HepG2 (cell line): ENCODE measurements around the gene S100A5. TPM values are rescaled to one million over a fixed set of nuclear protein-coding genes. Genes with fewer than 3 reads are reported as not detected.

ENCODE experiments used
- DMAP1 ChIP-seq: IDR thresholded peaks from 2 replicates; pipeline ENCODE4 v1.6.1; 2016
- GABPB1 ChIP-seq: IDR thresholded peaks from 2 replicates; pipeline ENCODE4 v1.6.1; 2016; ENCODE audit warnings: mild to moderate bottlenecking, missing genetic modification reagents, moderate library complexity, missing compliant biosample characterization
- HHEX ChIP-seq: IDR thresholded peaks from 2 replicates; pipeline ENCODE4 v1.6.1; 2016; ENCODE audit warnings: control low read depth
- HMGA1 ChIP-seq: sonication (generic); formaldehyde crosslinking; conservative IDR thresholded peaks from 2 replicates; pipeline ENCODE4 v1.4.0; 2020; ENCODE audit warnings: missing genetic modification reagents
- MED1 ChIP-seq: sonication (generic); formaldehyde crosslinking; IDR thresholded peaks from 2 replicates; pipeline ENCODE4 v1.4.0; 2020; ENCODE audit warnings: missing genetic modification reagents
- MYPOP ChIP-seq: sonication (generic); formaldehyde crosslinking; IDR thresholded peaks from 2 replicates; pipeline ENCODE4 v1.8.1; 2023; ENCODE audit warnings: mild to moderate bottlenecking, moderate library complexity, missing genetic modification reagents
- NCOA1 ChIP-seq: sonication (generic); formaldehyde crosslinking; IDR thresholded peaks from 2 replicates; pipeline ENCODE4 v1.9.0; 2021; ENCODE audit warnings: missing genetic modification reagents
- NRL ChIP-seq: sonication (generic); formaldehyde crosslinking; IDR thresholded peaks from 2 replicates; pipeline ENCODE4 v1.5.0; 2020; ENCODE audit warnings: missing genetic modification reagents, mild to moderate bottlenecking, moderate library complexity, borderline replicate concordance
- PHF8 ChIP-seq: sonication (generic); formaldehyde crosslinking; IDR thresholded peaks from 2 replicates; pipeline ENCODE4 v1.5.0; 2020; ENCODE audit warnings: missing genetic modification reagents
- RAD21 ChIP-seq: fragments of 450-650 bp; formaldehyde crosslinking; IDR thresholded peaks from 2 replicates; pipeline ENCODE4 v1.5.0; 2020; ENCODE audit warnings: mild to moderate bottlenecking
- SOX6 ChIP-seq, 2 experiments: fragments of 450-650 bp in 1 of 2; sonication (generic) in 1 of 2; formaldehyde crosslinking in 1 of 2; IDR thresholded peaks; 2 replicates each; pipeline versions ENCODE4 v1.4.0 to v1.6.1; 2017 to 2020; ENCODE audit warnings: antibody characterized with exemption in 1 of 2, mild to moderate bottlenecking in 1 of 2, missing genetic modification reagents in 1 of 2
- ZBTB2 ChIP-seq: sonication (generic); formaldehyde crosslinking; IDR thresholded peaks from 2 replicates; pipeline ENCODE4 v1.8.0; 2022; ENCODE audit warnings: low read depth, missing genetic modification reagents
- ZBTB39 ChIP-seq: sonication (generic); formaldehyde crosslinking; IDR thresholded peaks from 2 replicates; pipeline ENCODE4 v1.5.0; 2020; ENCODE audit warnings: missing genetic modification reagents
- ZBTB46 ChIP-seq: sonication (generic); formaldehyde crosslinking; IDR thresholded peaks from 2 replicates; pipeline ENCODE4 v1.4.0; 2020; ENCODE audit warnings: mild to moderate bottlenecking, missing genetic modification reagents, borderline replicate concordance
- ZEB1 ChIP-seq: IDR thresholded peaks from 2 replicates; pipeline ENCODE4 v1.6.1; 2012; ENCODE audit warnings: mild to moderate bottlenecking, low read depth, inconsistent platforms; ENCODE audit not compliant: insufficient replicate concordance
- ZNF180 ChIP-seq: sonication (generic); formaldehyde crosslinking; IDR thresholded peaks from 2 replicates; pipeline ENCODE4 v1.4.0; 2020; ENCODE audit warnings: low read depth, missing genetic modification reagents, borderline replicate concordance
- ZNF317 ChIP-seq: sonication (generic); formaldehyde crosslinking; IDR thresholded peaks from 2 replicates; pipeline ENCODE4 v1.5.0; 2020; ENCODE audit warnings: mild to moderate bottlenecking, missing genetic modification reagents
- ZNF570 ChIP-seq: sonication (generic); formaldehyde crosslinking; IDR thresholded peaks from 2 replicates; pipeline ENCODE4 v1.4.0; 2020; ENCODE audit warnings: mild to moderate bottlenecking, missing genetic modification reagents, borderline replicate concordance
- ZNF576 ChIP-seq: sonication (generic); formaldehyde crosslinking; IDR thresholded peaks from 2 replicates; pipeline ENCODE4 v1.4.0; 2020; ENCODE audit warnings: mild to moderate bottlenecking, missing genetic modification reagents
- ZNF674 ChIP-seq: sonication (generic); formaldehyde crosslinking; IDR thresholded peaks from 2 replicates; pipeline ENCODE4 v1.5.0; 2020; ENCODE audit warnings: low read depth, mild to moderate bottlenecking, missing genetic modification reagents
- ZNF7 ChIP-seq: IDR thresholded peaks from 2 replicates; pipeline ENCODE4 v1.6.1; 2016; ENCODE audit warnings: missing biosample characterization, missing genetic modification reagents
- ZNF772 ChIP-seq: sonication (generic); formaldehyde crosslinking; IDR thresholded peaks from 2 replicates; pipeline ENCODE4 v1.5.0; 2020; ENCODE audit warnings: mild to moderate bottlenecking, missing genetic modification reagents
- ZNF775 ChIP-seq: sonication (generic); formaldehyde crosslinking; IDR thresholded peaks from 2 replicates; pipeline ENCODE4 v1.4.0; 2020; ENCODE audit warnings: missing genetic modification reagents, mild to moderate bottlenecking, moderate library complexity, borderline replicate concordance
- ZNF839 ChIP-seq: sonication (generic); formaldehyde crosslinking; IDR thresholded peaks from 2 replicates; pipeline ENCODE4 v1.4.0; 2020; ENCODE audit warnings: missing genetic modification reagents, mild to moderate bottlenecking, borderline replicate concordance
- polyA plus RNA-seq, 8 experiments: library from polyadenylated mRNA; depleted of rRNA in 3 of 8; stranded (reverse) in 7 of 8; unstranded in 1 of 8; fragments of >200 nt; fragmentation: Illumina TruSeq in 4 of 8; extraction: Trizol in 4 of 8; gene quantifications; 2 replicates each; pipeline versions ENCODE4 v1.2.1 to v1.2.3, GENCODE V29; 2011 to 2016; ENCODE audit warnings: low read depth in 4 of 8, missing spikeins in 1 of 8, mixed read lengths in 1 of 8; ENCODE audit not compliant: insufficient read depth in 1 of 8
- total RNA-seq, 5 experiments: library from RNA; depleted of rRNA; stranded (reverse); fragments of >200 nt; fragmentation: Illumina TruSeq; extraction: Trizol; gene quantifications; 2 replicates each; pipeline ENCODE4 v1.2.3, GENCODE V29; 2016; ENCODE audit warnings: low read depth in 1 of 5

Gene S100A5
- total and polyA plus RNA-seq, 2 of the 13 experiments (the other 11 are each of a cell fraction or from before 2014, with no cell fraction given) = not detected

- TF ChIP-seq NRL (CRISPR knock-in tag) (no peak), GABPB1 (CRISPR knock-in tag) (no peak; the same call in 1 of the 2 replicates), MYPOP (0 out of 2 replicates have a peak, but pooled peaks have one; percentile 5), HMGA1 (CRISPR knock-in tag) (no peak), ZNF576 (CRISPR knock-in tag) (no peak), ZNF772 (CRISPR knock-in tag) (no peak), ZNF180 (no peak), ZNF570 (CRISPR knock-in tag) (no peak), MED1 (0 out of 2 replicates have a peak, but pooled peaks have one; percentile 43), ZBTB39 (no peak), ZBTB2 (CRISPR knock-in tag) (no peak), RAD21 (peak; percentile 82), DMAP1 (no peak; the same call in 1 of the 2 replicates), ZNF674 (CRISPR knock-in tag) (no peak), ZNF775 (CRISPR knock-in tag) (no peak), ZNF7 (CRISPR knock-in tag) (no peak), ZBTB46 (CRISPR knock-in tag) (no peak), ZNF839 (no peak), ZNF317 (CRISPR knock-in tag) (no peak), PHF8 (peak; percentile 42; the same call in 1 of the 2 replicates), NCOA1 (no peak), ZEB1 (peak; percentile 87), HHEX (no peak), SOX6 (IDR thresholded peaks at IDR 0.05) (no peak), SOX6 (CRISPR knock-in tag; IDR thresholded peaks at IDR 0.05) (no peak)
Observed at GRCh38 chr1:153532769-153533599, 7.8 kb downstream of the S100A5 start (continued).
